Psoas muscle (tissue), 7 donors: Measurements from ENCODE around the gene SCARF2. TPM values are rescaled to one million over a fixed set of nuclear protein-coding genes. Genes with fewer than 3 reads are reported as not detected.

Source experiments
- polyA plus RNA-seq, 3 donors: library from polyadenylated mRNA; stranded (reverse); fragments of 200-250 nt; gene quantifications; one replicate each; pipeline ENCODE4 v1.2.3, GENCODE V29; 2013
- total RNA-seq, 4 donors: library from RNA; stranded (reverse); fragmentation: NEBNext Ultra II Directional in 2 of 4; extraction: Animal tissue kit (Norgen Biotek cat#: 25700) in 2 of 4; gene quantifications; one replicate each; pipeline versions ENCODE4 v1.2.1 to v1.2.4, GENCODE V29; 2021 to 2023
- donor health status: healthy with polysubstance abuse.
- donor health status: DM: no; HTN: no; CAD: no; lungs with moderate emphysema.
- donor health status: Bipolar disorder and iron deficiency.
- donor health status: healthy.
- donor health status: DM: no; HTN: no; CAD: no.
- donor health status: DM: no; HTN: no; CAD: no.
- donor health status: DM: yes; HTN: yes; CAD: no.

SCARF2 gene
- total and polyA plus RNA-seq, 7 donors: 0.44 to 2.0 (median 1.3) TPM

Other genes with a start within 250 kb of the SCARF2 start
- 1 to 10 TPM in 1 of 4 donors, under 1 TPM in 3; 0.22 to 2.4 (median 0.64) TPM for gene RTN4R, start 169.5 kb downstream of the SCARF2 start, total RNA-seq
- under 1 TPM; 0.12 to 0.36 (median 0.30) TPM for gene RTN4R, start 169.5 kb downstream of the SCARF2 start, polyA plus RNA-seq
- gene DGCR6L, start 117.8 kb downstream of the SCARF2 start, total RNA-seq: 10 to 100 TPM; 33.2 to 44.9 (median 37.8) TPM
- gene DGCR6L, start 117.8 kb downstream of the SCARF2 start, polyA plus RNA-seq: 10 to 100 TPM; 55.2 to 87.2 (median 70.2) TPM
- 1 to 10 TPM; 2.4 to 4.8 (median 4.3) TPM for gene ZNF74, start 43.7 kb downstream of the SCARF2 start, total RNA-seq
- 1 to 10 TPM; 2.1 to 4.6 (median 2.2) TPM for gene ZNF74, start 43.7 kb downstream of the SCARF2 start, polyA plus RNA-seq
- gene KLHL22, start 58.0 kb upstream of the SCARF2 start, total RNA-seq: 10 to 100 TPM; 14.6 to 24.3 (median 16.8) TPM
- gene KLHL22, start 58.0 kb upstream of the SCARF2 start, polyA plus RNA-seq: 10 to 100 TPM in 1 of 3 donors, 1 to 10 TPM in 2; 8.4 to 13.9 (median 9.2) TPM
- 10 to 100 TPM; 46.4 to 94.8 (median 73.6) TPM for gene MED15, start 69.8 kb upstream of the SCARF2 start, total RNA-seq
- 10 to 100 TPM; 33.8 to 61.5 (median 41.5) TPM for gene MED15, start 69.8 kb upstream of the SCARF2 start, polyA plus RNA-seq